GM10248 (cell line): ENCODE measurements around the gene FBLL1.

ENCODE experiments used
- CTCF ChIA-PET: fragments of 300-600 bp; sonication (Branson Sonifier 250); formaldehyde crosslinking; extraction: SDS; loops from one replicate; lab custom pipeline; 2021; ENCODE audit warnings: antibody characterized with exemption; lab: Yijun Ruan, JAX
- POLR2A ChIA-PET: fragments of 350-650 bp; sonication (Branson Sonifier 250); formaldehyde crosslinking; extraction: SDS; loops from one replicate; lab custom pipeline; 2020; ENCODE audit warnings: antibody characterized with exemption; lab: Yijun Ruan, JAX
- DNase-seq: peaks from one replicate; pipeline ENCODE4 v3.0.0; 2012; ENCODE audit errors: extremely low spot score
- TF ChIP-seq, protein P1 (sequence below): IDR thresholded peaks from 2 replicates; pipeline ENCODE4 v1.5.1; 2012; ENCODE audit warnings: mild to moderate bottlenecking, low read depth; ENCODE audit errors: extremely low read depth, missing control alignments, control extremely low read depth

Gene FBLL1

DNA sequence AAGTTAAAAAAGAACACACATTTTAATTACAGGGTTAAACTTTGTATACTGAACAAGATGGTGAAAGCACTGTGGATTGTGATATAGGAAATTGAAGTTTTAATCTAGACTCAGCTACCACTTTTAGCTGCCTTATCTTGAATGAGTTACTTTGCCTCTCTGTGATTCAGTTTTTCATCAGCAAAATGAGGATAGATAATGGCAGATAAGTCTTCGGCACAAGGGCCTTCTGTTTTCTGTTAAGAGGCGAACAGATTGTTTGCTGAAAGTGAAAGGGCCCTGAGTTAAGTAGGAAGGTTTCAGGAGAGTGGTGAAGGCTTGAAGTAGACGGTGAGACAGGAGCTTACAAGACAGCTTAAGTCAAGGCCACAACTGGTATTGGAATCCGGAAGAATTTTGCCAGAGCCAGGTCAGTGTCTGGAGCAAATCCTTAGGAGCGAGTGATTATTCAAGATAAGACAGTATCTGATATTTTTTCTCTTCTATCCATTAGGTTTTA, 35.0 kb upstream of the FBLL1 start:
- ChIA-PET POLR2A (no interaction called here), CTCF (interaction anchor here (1.7 kb wide), 1 partner anchor 11 kb away, joined by 4 read pairs; no protein-coding TSS in a partner anchor)
- TF ChIP-seq, protein P1, sequence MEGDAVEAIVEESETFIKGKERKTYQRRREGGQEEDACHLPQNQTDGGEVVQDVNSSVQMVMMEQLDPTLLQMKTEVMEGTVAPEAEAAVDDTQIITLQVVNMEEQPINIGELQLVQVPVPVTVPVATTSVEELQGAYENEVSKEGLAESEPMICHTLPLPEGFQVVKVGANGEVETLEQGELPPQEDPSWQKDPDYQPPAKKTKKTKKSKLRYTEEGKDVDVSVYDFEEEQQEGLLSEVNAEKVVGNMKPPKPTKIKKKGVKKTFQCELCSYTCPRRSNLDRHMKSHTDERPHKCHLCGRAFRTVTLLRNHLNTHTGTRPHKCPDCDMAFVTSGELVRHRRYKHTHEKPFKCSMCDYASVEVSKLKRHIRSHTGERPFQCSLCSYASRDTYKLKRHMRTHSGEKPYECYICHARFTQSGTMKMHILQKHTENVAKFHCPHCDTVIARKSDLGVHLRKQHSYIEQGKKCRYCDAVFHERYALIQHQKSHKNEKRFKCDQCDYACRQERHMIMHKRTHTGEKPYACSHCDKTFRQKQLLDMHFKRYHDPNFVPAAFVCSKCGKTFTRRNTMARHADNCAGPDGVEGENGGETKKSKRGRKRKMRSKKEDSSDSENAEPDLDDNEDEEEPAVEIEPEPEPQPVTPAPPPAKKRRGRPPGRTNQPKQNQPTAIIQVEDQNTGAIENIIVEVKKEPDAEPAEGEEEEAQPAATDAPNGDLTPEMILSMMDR: no peak
- DNase-seq: no peak

DNA sequence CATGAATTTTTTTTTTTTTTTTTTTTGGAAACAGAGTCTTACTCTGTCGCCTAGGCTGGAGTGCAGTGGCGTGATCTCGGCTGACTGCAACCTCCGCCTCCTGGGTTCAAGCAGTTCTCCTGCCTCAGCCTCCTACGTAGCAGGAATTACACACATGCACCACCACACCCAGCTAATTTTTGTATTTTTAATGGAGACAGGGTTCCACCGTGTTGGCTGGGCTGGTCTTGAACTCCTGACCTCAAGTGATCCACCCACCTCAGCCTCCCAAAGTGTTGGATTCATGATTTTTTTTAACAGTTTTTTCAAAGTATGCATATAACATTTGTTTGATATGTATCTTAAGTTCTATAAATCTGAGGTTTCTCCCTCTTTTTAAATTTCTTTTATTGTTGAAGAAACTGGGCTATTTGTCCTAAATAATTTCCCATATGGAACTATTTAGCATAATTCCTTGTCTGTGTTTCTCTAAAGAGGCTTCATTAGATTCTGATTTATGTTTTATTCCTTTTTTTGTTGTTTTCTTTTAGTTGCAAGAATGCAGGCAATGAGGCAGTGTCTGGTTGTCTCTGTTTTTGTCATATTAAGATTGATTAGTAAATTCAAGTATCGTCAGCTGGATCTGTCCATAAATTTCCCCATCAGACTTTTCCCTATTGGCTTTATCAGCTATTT, 26.4 kb upstream of the FBLL1 start:
- no peak for DNase-seq
- TF ChIP-seq, protein P1: no peak
- POLR2A ChIA-PET: no interaction called here
- CTCF ChIA-PET: no interaction called here

DNA sequence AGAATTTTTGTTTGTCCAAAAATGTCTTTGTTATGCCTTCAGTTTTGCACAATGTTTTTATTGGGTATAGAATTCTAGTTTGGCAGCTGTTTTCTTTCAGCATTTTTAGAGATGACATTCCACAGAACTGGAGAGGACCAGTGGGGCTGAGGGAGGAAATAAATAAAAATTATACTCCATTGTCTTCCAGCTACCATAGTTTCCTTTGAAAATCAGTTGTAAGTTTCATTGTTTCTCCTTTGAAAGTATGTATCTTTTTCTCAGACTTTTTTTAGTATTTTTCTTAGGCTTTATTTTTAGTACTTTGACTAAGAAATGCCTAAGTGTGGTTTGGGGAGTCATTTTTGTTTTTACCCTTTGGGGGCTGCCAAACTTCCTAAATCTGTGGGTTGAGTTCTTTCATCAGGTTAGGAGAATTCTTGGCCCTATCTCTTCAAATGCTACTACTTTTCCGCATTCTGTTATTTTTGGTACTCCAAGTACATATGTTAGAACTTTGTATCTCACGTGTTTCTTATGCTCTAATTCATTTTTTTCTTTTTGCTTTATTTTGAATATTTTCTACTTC, 15.2 kb upstream of the FBLL1 start:
- ChIA-PET POLR2A (no interaction called here), CTCF (no interaction called here)
- TF ChIP-seq, protein P1: no peak
- no peak for DNase-seq

DNA sequence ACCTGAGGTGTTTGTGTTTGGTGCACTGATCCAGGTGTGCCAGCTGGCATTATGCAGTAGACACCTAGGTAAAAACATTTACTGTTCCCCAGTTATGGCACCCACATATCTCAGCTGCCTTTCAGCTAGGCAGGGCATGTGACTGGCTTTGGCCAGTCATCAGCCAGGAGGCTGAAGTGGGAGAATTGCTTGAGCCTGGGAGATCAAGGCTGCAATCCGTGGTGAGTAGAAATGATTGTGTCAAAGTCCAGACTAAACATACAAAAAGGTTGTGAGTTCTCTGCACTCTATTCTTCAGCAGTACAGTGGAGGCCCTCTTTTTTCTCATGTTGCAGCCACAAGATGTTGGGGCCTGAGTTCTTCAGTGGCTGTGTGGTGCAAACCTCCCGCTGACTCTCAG, 3.2 kb upstream of the FBLL1 start:
- POLR2A ChIA-PET: no interaction called here
- DNase-seq: no peak
- CTCF ChIA-PET: interaction anchor here (1.3 kb wide), 1 partner anchor 11 kb away, joined by 3 read pairs; no protein-coding TSS in a partner anchor
- TF ChIP-seq, protein P1: no peak

DNA sequence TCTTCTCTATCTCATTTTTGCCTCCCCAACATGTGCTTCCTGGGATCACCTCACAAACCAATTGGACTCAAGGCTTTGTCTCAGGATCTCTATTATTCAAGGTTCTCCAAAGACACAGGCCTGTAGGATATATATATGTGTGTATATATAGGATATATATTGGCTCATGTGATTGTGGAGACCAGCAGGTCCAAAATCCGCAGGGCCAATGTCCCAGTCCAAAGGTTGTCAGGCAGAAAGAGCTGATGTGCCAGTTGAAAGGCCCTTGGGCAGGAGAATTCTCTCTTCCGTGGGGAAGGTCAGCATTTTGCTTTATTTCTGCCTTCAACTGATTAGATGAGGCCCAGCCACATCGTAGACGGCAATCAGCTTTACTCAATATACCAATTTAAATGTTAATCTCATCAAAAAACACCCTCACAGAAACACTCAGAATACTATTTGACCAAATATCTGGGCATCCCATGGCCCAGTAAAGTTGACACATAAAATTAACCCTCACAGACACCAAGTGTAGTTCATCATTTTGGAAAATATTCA, 1.3 kb upstream of the FBLL1 start:
- no peak for DNase-seq
- TF ChIP-seq, protein P1: no peak
- ChIA-PET POLR2A (no interaction called here), CTCF (no interaction called here)

DNA sequence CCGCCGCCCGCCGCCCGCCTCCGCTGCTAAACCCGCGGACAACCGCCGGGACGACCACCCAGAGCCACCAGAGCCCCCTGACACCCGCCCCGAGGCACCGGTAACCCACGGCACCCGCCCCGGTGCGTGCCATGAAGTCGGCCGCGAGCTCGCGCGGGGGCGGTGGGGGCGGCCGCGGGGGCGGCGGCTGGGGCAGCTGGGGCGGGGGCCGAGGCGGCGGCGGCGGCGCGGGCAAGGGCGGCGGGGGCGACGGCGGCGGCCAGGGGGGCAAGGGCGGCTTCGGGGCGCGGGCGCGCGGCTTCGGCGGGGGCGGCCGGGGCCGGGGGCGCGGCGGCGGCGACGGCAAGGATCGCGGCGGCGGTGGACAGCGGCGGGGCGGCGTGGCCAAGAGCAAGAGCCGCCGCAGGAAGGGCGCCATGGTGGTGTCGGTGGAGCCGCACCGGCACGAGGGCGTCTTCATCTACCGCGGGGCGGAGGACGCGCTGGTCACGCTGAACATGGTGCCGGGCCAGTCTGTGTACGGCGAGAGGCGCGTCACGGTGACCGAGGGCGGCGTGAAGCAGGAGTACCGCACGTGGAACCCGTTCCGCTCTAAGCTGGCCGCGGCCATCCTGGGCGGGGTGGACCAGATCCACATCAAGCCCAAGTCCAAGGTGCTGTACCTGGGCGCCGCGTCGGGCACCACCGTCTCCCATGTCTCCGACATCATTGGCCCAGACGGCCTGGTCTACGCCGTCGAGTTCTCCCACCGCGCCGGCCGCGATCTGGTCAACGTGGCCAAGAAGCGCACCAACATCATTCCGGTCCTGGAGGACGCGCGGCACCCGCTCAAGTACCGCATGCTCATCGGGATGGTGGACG, 499 bp downstream of the FBLL1 start:
- POLR2A ChIA-PET: no interaction called here
- DNase-seq: no peak

More for the DNA sequence above, 499 bp downstream of the FBLL1 start:
- TF ChIP-seq, protein P1: no peak
- CTCF ChIA-PET: no interaction called here
